ENCODE measurements around the gene UGT2A2. TPM values are rescaled to one million over a fixed set of nuclear protein-coding genes. Genes with fewer than 3 reads are reported as not detected.

UGT2A2 gene
- total and polyA plus RNA-seq, 2 experiments from 2014 or later: not detected

DNA sequence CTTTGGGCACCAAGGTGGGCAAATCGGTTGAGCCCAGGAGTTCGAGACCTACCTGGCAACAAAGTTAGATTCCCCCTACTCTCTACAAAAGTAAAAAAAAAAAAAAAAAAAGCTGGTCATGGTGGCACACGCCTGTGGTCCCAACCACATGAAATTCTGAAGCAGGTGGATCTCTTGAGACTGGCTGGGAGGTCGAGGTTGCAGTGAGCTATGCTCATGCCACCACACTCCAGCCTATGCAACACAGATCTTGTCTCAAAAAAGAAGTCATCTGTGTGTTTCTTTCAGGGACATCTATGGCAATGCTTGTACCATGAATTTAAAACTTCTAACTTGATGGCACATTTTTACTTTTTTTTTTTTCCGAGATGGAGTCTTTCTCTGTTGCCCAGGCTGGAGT lies 55.3 kb downstream of the UGT2A2 start:
- H3K36me3 ChIP-seq (ENCODE audit: insufficient read depth): no peaks in the 10 kb centered on the region
- Mint-ChIP-seq H3K36me3 (ENCODE audit: low read depth) (no peaks in the 10 kb centered on the region), H3K27me3 (ENCODE audit: insufficient read depth, low read depth, poor library complexity) (no peaks in the 10 kb centered on the region), H3K9me3 (no peaks in the 10 kb centered on the region), H3K4me3 (no peak overlapping the region), H3K4me1 (no peaks in the 10 kb centered on the region), H3K27ac (no peak overlapping the region)
- H3K9me2 ChIP-seq (ENCODE audit: insufficient read depth): no peaks in the 10 kb centered on the region
- TF ChIP-seq ZNF114 (CRISPR knock-in tag; IDR thresholded peaks at IDR 0.05) (no peak), POLR2AphosphoS5 (IDR thresholded peaks at IDR 0.05; ENCODE audit: low read depth) (no peak), EZH2phosphoT487 (IDR thresholded peaks at IDR 0.05; ENCODE audit: unreplicated experiment) (no peak), EZH2 (IDR thresholded peaks at IDR 0.05; ENCODE audit: low read depth, unreplicated experiment) (no peak), STAT1 (IDR thresholded peaks at IDR 0.05; ENCODE audit: unreplicated experiment) (no peak), CREB1 (CRISPR knock-in tag; IDR thresholded peaks at IDR 0.05; ENCODE audit: low read depth) (no peak), NANOG (IDR thresholded peaks at IDR 0.05; ENCODE audit: borderline replicate concordance) (no peak), ZNF331 (CRISPR knock-in tag; IDR thresholded peaks at IDR 0.05; ENCODE audit: low read depth) (no peak), JUNB (IDR thresholded peaks at IDR 0.05; ENCODE audit: unreplicated experiment) (no peak)
- TF ChIP-seq, protein P1, sequence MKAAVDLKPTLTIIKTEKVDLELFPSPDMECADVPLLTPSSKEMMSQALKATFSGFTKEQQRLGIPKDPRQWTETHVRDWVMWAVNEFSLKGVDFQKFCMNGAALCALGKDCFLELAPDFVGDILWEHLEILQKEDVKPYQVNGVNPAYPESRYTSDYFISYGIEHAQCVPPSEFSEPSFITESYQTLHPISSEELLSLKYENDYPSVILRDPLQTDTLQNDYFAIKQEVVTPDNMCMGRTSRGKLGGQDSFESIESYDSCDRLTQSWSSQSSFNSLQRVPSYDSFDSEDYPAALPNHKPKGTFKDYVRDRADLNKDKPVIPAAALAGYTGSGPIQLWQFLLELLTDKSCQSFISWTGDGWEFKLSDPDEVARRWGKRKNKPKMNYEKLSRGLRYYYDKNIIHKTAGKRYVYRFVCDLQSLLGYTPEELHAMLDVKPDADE (IDR thresholded peaks at IDR 0.05): no peak
- TF ChIP-seq, protein P2, sequence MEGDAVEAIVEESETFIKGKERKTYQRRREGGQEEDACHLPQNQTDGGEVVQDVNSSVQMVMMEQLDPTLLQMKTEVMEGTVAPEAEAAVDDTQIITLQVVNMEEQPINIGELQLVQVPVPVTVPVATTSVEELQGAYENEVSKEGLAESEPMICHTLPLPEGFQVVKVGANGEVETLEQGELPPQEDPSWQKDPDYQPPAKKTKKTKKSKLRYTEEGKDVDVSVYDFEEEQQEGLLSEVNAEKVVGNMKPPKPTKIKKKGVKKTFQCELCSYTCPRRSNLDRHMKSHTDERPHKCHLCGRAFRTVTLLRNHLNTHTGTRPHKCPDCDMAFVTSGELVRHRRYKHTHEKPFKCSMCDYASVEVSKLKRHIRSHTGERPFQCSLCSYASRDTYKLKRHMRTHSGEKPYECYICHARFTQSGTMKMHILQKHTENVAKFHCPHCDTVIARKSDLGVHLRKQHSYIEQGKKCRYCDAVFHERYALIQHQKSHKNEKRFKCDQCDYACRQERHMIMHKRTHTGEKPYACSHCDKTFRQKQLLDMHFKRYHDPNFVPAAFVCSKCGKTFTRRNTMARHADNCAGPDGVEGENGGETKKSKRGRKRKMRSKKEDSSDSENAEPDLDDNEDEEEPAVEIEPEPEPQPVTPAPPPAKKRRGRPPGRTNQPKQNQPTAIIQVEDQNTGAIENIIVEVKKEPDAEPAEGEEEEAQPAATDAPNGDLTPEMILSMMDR (conservative IDR thresholded peaks at IDR 0.05; ENCODE audit: low read depth in 2 of 2): no peak
- TF ChIP-seq, protein P3, sequence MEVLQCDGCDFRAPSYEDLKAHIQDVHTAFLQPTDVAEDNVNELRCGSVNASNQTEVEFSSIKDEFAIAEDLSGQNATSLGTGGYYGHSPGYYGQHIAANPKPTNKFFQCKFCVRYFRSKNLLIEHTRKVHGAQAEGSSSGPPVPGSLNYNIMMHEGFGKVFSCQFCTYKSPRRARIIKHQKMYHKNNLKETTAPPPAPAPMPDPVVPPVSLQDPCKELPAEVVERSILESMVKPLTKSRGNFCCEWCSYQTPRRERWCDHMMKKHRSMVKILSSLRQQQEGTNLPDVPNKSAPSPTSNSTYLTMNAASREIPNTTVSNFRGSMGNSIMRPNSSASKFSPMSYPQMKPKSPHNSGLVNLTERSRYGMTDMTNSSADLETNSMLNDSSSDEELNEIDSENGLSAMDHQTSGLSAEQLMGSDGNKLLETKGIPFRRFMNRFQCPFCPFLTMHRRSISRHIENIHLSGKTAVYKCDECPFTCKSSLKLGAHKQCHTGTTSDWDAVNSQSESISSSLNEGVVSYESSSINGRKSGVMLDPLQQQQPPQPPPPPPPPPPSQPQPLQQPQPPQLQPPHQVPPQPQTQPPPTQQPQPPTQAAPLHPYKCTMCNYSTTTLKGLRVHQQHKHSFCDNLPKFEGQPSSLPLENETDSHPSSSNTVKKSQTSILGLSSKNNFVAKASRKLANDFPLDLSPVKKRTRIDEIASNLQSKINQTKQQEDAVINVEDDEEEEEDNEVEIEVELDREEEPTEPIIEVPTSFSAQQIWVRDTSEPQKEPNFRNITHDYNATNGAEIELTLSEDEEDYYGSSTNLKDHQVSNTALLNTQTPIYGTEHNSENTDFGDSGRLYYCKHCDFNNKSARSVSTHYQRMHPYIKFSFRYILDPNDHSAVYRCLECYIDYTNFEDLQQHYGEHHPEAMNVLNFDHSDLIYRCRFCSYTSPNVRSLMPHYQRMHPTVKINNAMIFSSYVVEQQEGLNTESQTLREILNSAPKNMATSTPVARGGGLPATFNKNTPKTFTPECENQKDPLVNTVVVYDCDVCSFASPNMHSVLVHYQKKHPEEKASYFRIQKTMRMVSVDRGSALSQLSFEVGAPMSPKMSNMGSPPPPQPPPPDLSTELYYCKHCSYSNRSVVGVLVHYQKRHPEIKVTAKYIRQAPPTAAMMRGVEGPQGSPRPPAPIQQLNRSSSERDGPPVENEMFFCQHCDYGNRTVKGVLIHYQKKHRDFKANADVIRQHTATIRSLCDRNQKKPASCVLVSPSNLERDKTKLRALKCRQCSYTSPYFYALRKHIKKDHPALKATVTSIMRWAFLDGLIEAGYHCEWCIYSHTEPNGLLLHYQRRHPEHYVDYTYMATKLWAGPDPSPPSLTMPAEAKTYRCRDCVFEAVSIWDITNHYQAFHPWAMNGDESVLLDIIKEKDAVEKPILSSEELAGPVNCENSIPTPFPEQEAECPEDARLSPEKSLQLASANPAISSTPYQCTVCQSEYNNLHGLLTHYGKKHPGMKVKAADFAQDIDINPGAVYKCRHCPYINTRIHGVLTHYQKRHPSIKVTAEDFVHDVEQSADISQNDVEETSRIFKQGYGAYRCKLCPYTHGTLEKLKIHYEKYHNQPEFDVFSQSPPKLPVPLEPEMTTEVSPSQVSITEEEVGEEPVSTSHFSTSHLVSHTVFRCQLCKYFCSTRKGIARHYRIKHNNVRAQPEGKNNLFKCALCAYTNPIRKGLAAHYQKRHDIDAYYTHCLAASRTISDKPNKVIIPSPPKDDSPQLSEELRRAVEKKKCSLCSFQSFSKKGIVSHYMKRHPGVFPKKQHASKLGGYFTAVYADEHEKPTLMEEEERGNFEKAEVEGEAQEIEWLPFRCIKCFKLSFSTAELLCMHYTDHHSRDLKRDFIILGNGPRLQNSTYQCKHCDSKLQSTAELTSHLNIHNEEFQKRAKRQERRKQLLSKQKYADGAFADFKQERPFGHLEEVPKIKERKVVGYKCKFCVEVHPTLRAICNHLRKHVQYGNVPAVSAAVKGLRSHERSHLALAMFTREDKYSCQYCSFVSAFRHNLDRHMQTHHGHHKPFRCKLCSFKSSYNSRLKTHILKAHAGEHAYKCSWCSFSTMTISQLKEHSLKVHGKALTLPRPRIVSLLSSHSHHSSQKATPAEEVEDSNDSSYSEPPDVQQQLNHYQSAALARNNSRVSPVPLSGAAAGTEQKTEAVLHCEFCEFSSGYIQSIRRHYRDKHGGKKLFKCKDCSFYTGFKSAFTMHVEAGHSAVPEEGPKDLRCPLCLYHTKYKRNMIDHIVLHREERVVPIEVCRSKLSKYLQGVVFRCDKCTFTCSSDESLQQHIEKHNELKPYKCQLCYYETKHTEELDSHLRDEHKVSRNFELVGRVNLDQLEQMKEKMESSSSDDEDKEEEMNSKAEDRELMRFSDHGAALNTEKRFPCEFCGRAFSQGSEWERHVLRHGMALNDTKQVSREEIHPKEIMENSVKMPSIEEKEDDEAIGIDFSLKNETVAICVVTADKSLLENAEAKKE (CRISPR knock-in tag; IDR thresholded peaks at IDR 0.05): no peak
- TF ChIP-seq, protein P4, sequence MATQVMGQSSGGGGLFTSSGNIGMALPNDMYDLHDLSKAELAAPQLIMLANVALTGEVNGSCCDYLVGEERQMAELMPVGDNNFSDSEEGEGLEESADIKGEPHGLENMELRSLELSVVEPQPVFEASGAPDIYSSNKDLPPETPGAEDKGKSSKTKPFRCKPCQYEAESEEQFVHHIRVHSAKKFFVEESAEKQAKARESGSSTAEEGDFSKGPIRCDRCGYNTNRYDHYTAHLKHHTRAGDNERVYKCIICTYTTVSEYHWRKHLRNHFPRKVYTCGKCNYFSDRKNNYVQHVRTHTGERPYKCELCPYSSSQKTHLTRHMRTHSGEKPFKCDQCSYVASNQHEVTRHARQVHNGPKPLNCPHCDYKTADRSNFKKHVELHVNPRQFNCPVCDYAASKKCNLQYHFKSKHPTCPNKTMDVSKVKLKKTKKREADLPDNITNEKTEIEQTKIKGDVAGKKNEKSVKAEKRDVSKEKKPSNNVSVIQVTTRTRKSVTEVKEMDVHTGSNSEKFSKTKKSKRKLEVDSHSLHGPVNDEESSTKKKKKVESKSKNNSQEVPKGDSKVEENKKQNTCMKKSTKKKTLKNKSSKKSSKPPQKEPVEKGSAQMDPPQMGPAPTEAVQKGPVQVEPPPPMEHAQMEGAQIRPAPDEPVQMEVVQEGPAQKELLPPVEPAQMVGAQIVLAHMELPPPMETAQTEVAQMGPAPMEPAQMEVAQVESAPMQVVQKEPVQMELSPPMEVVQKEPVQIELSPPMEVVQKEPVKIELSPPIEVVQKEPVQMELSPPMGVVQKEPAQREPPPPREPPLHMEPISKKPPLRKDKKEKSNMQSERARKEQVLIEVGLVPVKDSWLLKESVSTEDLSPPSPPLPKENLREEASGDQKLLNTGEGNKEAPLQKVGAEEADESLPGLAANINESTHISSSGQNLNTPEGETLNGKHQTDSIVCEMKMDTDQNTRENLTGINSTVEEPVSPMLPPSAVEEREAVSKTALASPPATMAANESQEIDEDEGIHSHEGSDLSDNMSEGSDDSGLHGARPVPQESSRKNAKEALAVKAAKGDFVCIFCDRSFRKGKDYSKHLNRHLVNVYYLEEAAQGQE (IDR thresholded peaks at IDR 0.05; ENCODE audit: unreplicated experiment): no peak
- no peaks in the 10 kb centered on the region for H3K79me2 ChIP-seq (replicated peaks; ENCODE audit: insufficient read depth)
- H2AFZ ChIP-seq: no peak overlapping the region
- no peak for ATAC-seq
- H4K20me1 ChIP-seq (replicated peaks; ENCODE audit: insufficient read depth): no peaks in the 10 kb centered on the region
- no peak overlapping the region for H3K4me2 ChIP-seq
- H3F3A ChIP-seq (replicated peaks; ENCODE audit: low read depth): no peaks in the 10 kb centered on the region
- H3K4me3 ChIP-seq: no peak overlapping the region
- DNase-seq (ENCODE audit: low spot score): no peak
- no peaks in the 10 kb centered on the region for H3K27me3 ChIP-seq (ENCODE audit: insufficient read depth)
- H3K4me1 ChIP-seq (ENCODE audit: insufficient read depth): no peaks in the 10 kb centered on the region
- no peak overlapping the region for H3K27ac ChIP-seq (ENCODE audit: low read depth)
